PC-3 (cell line): ENCODE data around the gene SHISA8. TPM values are rescaled to one million over a fixed set of nuclear protein-coding genes. Genes with fewer than 3 reads are reported as not detected.

Source experiments
- ATAC-seq: fragments of 200-7000 bp; cut with Tn5 transposase; 2 replicates; pipeline ENCODE4 v1.9.1; 2020; ENCODE audit warnings: mild to moderate bottlenecking, moderate library complexity
- BruUV-seq: library from RNA; stranded (reverse); fragments of 400-500 nt; replicated peaks from 2 replicates; lab custom pipeline; 2021; lab: Mats Ljungman, UMichigan
- CTCF ChIA-PET: fragments of 300-600 bp; sonication (Branson Sonifier 250); formaldehyde crosslinking; loops from one replicate; lab custom pipeline; 2022; ENCODE audit warnings: antibody characterized with exemption; lab: Charles Lee
- POLR2A ChIA-PET: fragments of 300-600 bp; sonication (Branson Sonifier 250); formaldehyde crosslinking; loops from one replicate; lab custom pipeline; 2022; ENCODE audit warnings: antibody characterized with exemption; ENCODE audit not compliant: unreplicated experiment; lab: Charles Lee
- DNase-seq: peaks from one replicate; pipeline ENCODE4 v3.0.0-alpha.2; 2015
- H2AFZ ChIP-seq: fragments of 300-600 bp; sonication (generic); 2 replicates; pipeline ENCODE4 v1.6.0; 2016; ENCODE audit warnings: antibody characterized with exemption, low read length
- H3F3A ChIP-seq: fragments of 300-600 bp; sonication (generic); one replicate; pipeline ENCODE4 v1.6.0; 2017; ENCODE audit warnings: antibody characterized with exemption, low read length, control low read depth, mild to moderate bottlenecking; ENCODE audit not compliant: unreplicated experiment
- H3K27ac ChIP-seq: fragments of 300-600 bp; sonication (generic); 2 replicates; pipeline ENCODE4 v1.5.1; 2016; ENCODE audit warnings: mild to moderate bottlenecking, low read length
- H3K27me3 ChIP-seq: fragments of 300-600 bp; sonication (generic); 2 replicates; pipeline ENCODE4 v1.6.1; 2016; ENCODE audit warnings: low read length, mixed read lengths
- H3K36me3 ChIP-seq: fragments of 300-600 bp; sonication (generic); 2 replicates; pipeline ENCODE4 v1.6.1; 2016; ENCODE audit warnings: low read depth, mixed run types, low read length, mixed read lengths
- H3K4me1 ChIP-seq: fragments of 300-600 bp; sonication (generic); 2 replicates; pipeline ENCODE4 v1.5.1; 2016; ENCODE audit warnings: low read length; ENCODE audit not compliant: insufficient read depth
- H3K4me2 ChIP-seq: fragments of 300-600 bp; sonication (generic); 2 replicates; pipeline ENCODE4 v1.6.0; 2016; ENCODE audit warnings: low read length
- H3K4me3 ChIP-seq: fragments of 300-600 bp; sonication (generic); 2 replicates; pipeline ENCODE4 v1.5.1; 2016; ENCODE audit warnings: mild to moderate bottlenecking, low read length, mixed read lengths
- H3K79me2 ChIP-seq: fragments of 300-600 bp; sonication (generic); 2 replicates; pipeline ENCODE4 v1.6.1; 2017; ENCODE audit warnings: low read length, mixed read lengths
- H3K9ac ChIP-seq: fragments of 300-600 bp; sonication (generic); 2 replicates; pipeline ENCODE4 v1.6.0; 2016; ENCODE audit warnings: mild to moderate bottlenecking, low read length
- H3K9me2 ChIP-seq: fragments of 300-600 bp; sonication (generic); replicated peaks from 2 replicates; pipeline ENCODE4 v1.6.1; 2016; ENCODE audit warnings: mixed run types, low read length, mixed read lengths
- H3K9me3 ChIP-seq: fragments of 300-600 bp; sonication (generic); 2 replicates; pipeline ENCODE4 v1.6.1; 2016; ENCODE audit warnings: low read length, mixed read lengths
- H4K20me1 ChIP-seq: fragments of 300-600 bp; sonication (generic); 2 replicates; pipeline ENCODE4 v1.6.1; 2016; ENCODE audit warnings: low read length, mixed read lengths
- CTCF ChIP-seq: fragments of 300-600 bp; sonication (generic); conservative IDR thresholded peaks from 2 replicates; pipeline ENCODE4 v1.5.1; 2017; ENCODE audit warnings: antibody characterized with exemption, low read depth, mild to moderate bottlenecking, low read length
- EZH2 ChIP-seq: fragments of 300-600 bp; sonication (generic); IDR thresholded peaks from one replicate; pipeline ENCODE4 v1.6.1; 2017; ENCODE audit warnings: antibody characterized with exemption, mild to moderate bottlenecking, low read length; ENCODE audit not compliant: unreplicated experiment
- EZH2phosphoT487 ChIP-seq: fragments of 300-600 bp; sonication (generic); IDR thresholded peaks from 2 replicates; pipeline ENCODE4 v1.6.1; 2018; ENCODE audit warnings: mild to moderate bottlenecking, antibody characterized with exemption, low read length, borderline replicate concordance
- intact Hi-C: fragments of 100-400 bp; cut with micrococcal nuclease; formaldehyde crosslinking; loops from 2 replicates; pipeline ENCODE4 v1.9.0; 2023
- total RNA-seq: library from RNA; depleted of rRNA; stranded (reverse); fragments of >200 nt; gene quantifications from 2 replicates; pipeline ENCODE4 v1.2.3, GENCODE V29; 2014

The SHISA8 gene
- total RNA-seq, 1 experiment from 2014 or later = not detected

- Histone ChIP-seq H3K4me3 (no peak overlapping the region), H3K4me2 (no peak overlapping the region), H3K79me2 (peaks cover 11% of the 10 kb centered on the region; the same call in 1 of the 2 replicates), H3K36me3 (peaks cover 18% of the 10 kb centered on the region), H3K9me3 (no peaks in the 10 kb centered on the region), H3F3A (no peaks in the 10 kb centered on the region), H2AFZ (no peak overlapping the region), H3K27me3 (no peaks in the 10 kb centered on the region), H3K9me2 (no peaks in the 10 kb centered on the region), H3K9ac (no peak overlapping the region), H3K4me1 (no peaks in the 10 kb centered on the region), H4K20me1 (0 out of 2 replicates have a peak, but pooled peaks cover 8% of the 10 kb centered on the region), H3K27ac (no peak overlapping the region)
- ChIA-PET POLR2A (no interaction called here), CTCF (no interaction called here)
- TF ChIP-seq EZH2 (no peak), EZH2phosphoT487 (no peak), CTCF (no peak)
- DNase-seq (no peak), ATAC-seq (no peak)
- intact Hi-C loops = no loop called here
- no TSS peak for BruUV-seq
These were observed 46.3 kb downstream of the SHISA8 start for GRCh38 chr22:41868556-41868955.

- Histone ChIP-seq H3K9me2 (no peaks in the 10 kb centered on the region), H3K4me1 (peaks cover 9% of the 10 kb centered on the region), H3K79me2 (peaks cover 47% of the 10 kb centered on the region), H3K36me3 (peaks cover 3% of the 10 kb centered on the region), H3F3A (no peaks in the 10 kb centered on the region), H2AFZ (no peak overlapping the region), H3K4me2 (no peak overlapping the region), H3K27me3 (no peaks in the 10 kb centered on the region), H3K9ac (no peak overlapping the region), H3K4me3 (no peak overlapping the region), H3K27ac (no peak overlapping the region), H3K9me3 (no peaks in the 10 kb centered on the region), H4K20me1 (peaks cover 8% of the 10 kb centered on the region; the same call in 1 of the 2 replicates)
- ATAC-seq (no peak), DNase-seq (no peak)
- intact Hi-C loops = no loop called here
- POLR2A ChIA-PET = no interaction called here
- no TSS peak for BruUV-seq
- CTCF ChIA-PET = no interaction called here
- TF ChIP-seq CTCF (no peak), EZH2 (no peak), EZH2phosphoT487 (no peak)
These were observed 51.4 kb downstream of the SHISA8 start for GRCh38 chr22:41863472-41863871.

GRCh38 chr22:41862530-41863266, 52.2 kb downstream of the SHISA8 start:
- Histone ChIP-seq H3K9ac (no peak overlapping the region), H3K9me2 (no peaks in the 10 kb centered on the region), H3K4me1 (peaks cover 14% of the 10 kb centered on the region), H3K36me3 (peaks cover 3% of the 10 kb centered on the region), H3K27ac (no peak overlapping the region), H2AFZ (no peak overlapping the region), H3K79me2 (peaks cover 54% of the 10 kb centered on the region), H3K9me3 (no peaks in the 10 kb centered on the region), H3K4me3 (no peak overlapping the region), H4K20me1 (peaks cover 16% of the 10 kb centered on the region; the same call in 1 of the 2 replicates), H3K27me3 (no peaks in the 10 kb centered on the region), H3F3A (no peaks in the 10 kb centered on the region), H3K4me2 (no peak overlapping the region)
- intact Hi-C loops = no loop called here
- TF ChIP-seq EZH2 = no peak
- no peak for TF ChIP-seq EZH2phosphoT487
- no peak for TF ChIP-seq CTCF
- DNase-seq (no peak), ATAC-seq (no peak)
- ChIA-PET CTCF (no interaction called here), POLR2A (no interaction called here)
- no TSS peak for BruUV-seq
